GM20431 (cell line): ENCODE data around the gene GKN2.
"Not testable (repeated sequence)": the region's sequence is repeated elsewhere in the genome, so short reads cannot be mapped to it uniquely, and the experiment has no call there.

ENCODE experiments used
- in situ Hi-C: fragments of 300-500 bp; cut with MseI, MboI; formaldehyde crosslinking; loops from one replicate; pipeline ENCODE4 v1.15.0; 2020; ENCODE audit warnings: low sequenced_read_pairs; ENCODE audit not compliant: unreplicated experiment

GKN2 gene

DNA sequence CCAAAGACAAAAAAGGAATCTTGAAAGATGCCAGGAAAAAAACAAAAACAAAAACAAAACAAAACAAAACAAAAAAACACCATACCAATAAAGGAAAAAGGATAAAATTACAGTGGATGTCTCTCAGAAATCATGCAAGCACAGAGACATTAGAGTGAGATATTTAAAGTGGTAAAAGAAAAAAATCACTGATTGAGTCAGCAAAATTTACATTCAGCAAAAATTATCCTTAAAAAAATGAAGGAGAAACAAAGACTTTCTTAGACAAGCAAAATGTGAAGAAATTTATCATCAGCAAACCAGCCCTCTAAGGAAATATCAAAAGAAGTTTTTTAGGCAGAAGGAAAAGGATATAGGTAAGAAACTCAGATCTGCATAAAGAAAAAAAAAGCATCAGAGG lies 11.6 kb upstream of the GKN2 start:
- in situ Hi-C loops, result no loop called here

DNA sequence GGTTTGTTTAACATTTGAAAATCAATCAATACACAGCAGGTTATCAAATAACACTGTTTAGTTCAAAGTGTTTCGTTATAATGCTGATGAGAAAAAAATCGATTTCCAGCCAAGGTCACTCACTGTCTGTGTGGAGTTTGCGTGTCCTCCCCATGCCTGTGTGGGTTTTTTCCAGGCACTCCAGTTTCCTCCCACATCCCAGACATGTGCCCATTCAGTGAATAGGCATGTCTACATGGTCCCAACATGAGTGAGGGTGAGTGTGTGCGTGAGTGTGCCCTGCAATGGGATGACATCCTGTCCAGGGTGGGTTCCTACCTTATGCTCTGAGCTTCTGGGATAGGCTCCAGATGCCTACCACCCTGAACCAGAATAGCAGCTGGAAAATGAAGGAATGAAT lies 8.7 kb upstream of the GKN2 start:
- in situ Hi-C loops, result no loop called here

DNA sequence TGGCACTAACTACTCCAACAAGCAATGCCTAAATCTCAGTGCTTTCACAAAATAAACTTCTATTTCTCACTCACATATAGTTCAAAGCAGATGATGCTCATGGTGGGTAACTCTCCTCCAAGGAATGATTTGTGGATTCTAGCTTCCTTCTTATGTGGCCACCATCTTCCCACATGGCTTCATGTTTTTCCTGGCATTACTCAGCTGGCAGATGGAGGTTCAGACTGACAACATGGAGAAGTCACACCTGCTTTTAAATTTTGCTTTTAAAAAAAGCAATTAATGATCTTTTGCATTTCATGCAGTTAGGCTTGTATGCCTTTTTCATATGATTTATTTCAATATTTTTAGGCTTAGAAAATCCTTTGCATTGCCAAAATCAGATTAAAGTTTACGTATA lies 6.3 kb upstream of the GKN2 start:
- in situ Hi-C loops, result no loop called here

DNA sequence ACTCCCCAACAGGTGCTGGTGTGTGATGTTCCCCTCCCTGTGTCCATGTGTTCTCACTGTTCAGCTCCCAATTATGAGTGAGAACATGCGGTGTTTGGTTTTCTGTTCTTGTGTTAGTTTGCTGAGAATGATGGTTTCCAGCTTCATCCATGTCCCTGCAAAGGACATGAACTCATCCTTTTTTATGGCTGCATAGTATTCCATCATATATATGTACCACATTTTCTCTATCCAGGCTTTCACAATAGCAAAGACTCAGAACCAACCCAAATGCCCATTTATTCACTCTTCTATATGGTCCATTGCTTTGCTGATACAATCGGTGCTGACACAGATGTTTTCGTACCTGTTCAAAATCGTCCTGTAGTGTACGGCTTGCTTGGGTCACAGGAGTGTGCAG lies 2.7 kb upstream of the GKN2 start:
- in situ Hi-C loops, result not testable (repeated sequence)

DNA sequence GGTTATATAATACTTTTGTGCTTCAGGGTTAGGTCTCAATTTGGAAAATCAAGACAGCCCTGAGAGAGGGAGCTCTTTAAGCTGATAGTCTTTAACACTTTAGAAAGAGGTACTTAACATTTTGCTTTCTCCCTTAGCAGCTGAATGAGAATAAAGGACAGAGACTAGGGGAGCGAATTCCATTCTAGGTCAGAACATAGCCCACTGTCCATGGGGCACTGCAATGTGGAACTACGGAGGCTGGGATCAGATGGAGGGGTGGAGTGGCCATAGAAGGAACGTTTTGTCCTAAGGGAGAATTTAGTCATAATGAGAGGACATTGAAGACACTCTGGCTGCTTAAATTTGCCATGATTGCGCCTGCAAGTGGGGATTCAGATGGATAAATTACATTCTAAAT lies 794 bp downstream of the GKN2 start:
- in situ Hi-C loops, result no loop called here

DNA sequence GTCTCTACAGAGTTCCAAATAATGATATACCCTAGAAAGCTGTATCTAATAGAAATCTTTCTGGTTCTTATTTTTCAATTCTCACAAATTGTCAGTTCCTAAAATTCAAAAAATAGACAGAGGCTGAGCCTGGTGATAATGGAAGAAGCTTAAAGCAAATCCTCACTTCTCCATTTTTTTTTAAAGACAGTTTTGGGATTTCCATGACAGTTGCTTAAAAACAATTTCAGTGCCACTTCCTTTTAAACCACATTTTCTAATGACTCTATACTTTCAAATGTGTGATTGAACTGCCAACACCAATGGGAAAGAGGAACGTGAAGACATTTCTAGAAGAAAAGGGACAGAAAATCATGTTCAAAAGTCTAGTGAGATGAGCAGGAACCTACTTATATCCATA lies 4.0 kb downstream of the GKN2 start:
- in situ Hi-C loops, result no loop called here

DNA sequence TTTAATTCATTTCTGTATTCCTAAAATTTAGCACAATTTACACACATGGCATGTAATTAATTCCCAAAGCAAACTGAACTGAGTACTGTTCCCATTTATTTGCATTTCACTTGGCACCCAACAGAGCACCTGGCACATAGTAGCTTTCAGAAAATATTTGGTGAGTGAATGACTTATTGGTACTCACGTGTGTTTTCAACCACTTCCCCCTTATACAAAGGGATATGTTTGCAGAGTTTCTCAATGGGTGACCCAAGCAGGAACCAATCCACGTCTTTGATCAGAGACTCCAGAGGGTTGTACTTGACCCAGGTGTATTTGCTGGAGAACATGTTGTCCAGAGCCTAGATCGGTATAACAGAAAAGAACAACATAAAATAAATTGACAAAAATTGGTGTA lies 6.6 kb downstream of the GKN2 start:
- in situ Hi-C loops, result no loop called here

DNA sequence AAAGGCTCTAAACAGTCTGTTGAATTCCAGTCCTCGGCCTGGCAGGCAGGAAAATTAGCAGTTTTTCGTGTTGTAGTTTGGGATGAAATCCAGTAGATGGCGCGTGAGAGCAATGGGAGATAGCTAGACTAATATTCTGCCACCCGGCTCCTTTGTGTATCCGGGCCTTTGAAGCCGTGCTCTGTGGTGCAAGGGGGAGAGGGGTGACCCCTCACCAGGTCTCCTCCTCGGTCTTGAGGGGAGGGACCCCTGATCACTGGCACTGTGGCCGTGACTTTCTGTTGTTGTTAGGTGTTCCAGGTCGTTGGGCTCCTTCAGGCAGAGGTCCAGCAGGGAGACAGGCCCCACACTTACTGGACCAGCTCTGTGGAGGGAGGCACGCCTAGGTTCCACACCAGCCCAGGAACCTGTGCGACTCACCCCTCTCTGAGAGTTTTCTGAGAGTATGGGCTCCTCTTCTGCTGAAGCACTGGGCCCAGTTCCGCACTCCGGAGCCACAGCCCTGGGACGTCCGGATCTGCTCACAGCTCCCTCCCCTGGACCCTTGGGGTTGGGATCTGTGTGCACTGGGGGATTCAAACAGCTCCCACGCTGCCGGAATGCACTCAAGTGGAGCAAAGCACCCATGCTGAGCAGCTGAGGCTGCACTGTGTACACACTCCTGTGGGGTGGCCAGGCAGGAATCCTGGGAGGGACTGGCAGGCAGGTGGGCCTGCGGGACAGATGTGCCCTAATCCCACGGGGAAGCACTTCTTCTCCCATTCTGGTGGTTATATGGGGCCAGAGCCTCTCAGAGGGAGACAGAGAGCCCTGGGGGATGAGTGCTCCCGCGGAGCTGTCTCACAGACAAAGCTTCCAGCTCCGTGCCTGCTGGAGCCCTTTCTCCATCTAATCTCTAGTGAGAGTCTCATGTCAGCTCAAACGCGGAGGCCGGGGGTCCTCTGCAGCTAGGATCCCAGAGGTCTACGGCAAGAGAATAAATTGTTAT lies 8.8 kb downstream of the GKN2 start:
- in situ Hi-C loops, result no loop called here

DNA sequence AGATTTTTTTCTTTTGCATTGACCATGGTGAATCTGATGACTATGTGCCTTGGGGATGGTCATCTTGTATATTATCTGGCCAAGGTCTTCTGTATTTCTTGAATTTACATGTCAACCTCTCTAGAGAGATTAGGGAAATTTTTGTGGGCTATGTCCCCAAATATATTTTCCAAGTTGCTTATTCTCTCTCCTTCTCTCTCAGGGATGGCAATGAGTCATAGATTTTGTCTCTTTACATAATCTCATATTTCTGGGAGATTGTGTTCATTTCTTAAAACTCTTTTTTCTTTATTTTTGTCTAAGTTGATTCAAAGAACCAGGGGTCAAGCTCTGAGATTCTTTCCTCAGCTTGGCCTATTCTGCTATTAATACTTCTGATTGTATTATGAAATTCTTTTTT lies 9.9 kb downstream of the GKN2 start:
- in situ Hi-C loops, result no loop called here

DNA sequence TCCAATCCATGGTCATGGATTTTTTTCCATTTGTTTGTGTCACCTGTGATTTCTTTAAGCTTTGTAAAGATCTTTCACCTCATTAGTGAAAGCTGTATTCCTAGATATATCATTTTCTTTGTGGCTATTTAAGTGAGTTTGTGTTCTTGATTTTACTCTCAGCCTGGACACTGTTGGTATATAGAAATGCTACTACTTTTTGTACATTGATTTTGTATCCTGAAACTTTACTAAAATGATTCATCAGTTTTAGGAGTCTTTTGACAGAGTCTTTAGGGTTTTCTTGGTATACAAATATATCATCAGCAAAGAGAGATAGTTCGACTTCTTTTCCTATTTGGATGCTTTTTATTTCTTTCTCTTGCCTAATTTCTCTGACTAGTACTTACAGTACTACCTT lies 12.3 kb downstream of the GKN2 start:
- in situ Hi-C loops, result no loop called here

DNA sequence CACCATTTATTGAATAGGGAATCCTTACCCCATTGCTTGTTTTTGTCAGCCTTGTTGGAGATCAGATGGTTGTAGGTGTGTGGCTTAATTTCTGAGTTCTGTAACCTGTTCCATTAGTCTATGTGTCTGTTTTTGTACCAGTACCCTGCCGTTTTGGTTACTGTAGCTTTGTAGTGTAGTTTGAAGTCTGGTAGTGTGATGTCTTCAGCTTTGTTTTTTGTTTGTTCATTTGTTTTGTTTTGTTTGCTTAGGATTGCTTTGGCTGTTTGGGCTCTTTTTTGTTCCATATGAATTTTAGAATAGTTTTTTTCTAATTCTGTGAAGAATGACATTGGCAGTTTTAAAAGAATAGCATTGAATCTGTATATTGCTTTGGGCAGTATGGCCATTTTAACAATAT lies 12.7 kb downstream of the GKN2 start:
- in situ Hi-C loops, result no loop called here

DNA sequence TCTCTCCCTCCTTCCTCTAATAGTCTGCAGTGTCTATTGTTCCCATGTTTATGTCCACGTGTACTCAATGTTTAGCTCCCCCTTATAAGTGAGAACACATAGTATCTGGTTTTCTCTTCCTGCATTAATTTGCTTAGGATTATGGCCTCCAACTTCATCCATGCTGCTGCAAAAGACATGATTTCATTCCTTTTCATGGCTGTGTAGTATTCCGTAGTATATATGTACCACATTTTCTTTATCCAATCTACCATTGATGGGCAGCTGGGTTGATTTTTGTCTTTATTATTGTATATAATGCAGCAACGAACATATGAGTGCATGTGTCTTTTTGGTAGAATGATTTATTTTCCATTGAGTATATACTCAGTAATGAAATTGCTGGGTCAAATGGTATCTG lies 13.8 kb downstream of the GKN2 start:
- in situ Hi-C loops, result no loop called here

DNA sequence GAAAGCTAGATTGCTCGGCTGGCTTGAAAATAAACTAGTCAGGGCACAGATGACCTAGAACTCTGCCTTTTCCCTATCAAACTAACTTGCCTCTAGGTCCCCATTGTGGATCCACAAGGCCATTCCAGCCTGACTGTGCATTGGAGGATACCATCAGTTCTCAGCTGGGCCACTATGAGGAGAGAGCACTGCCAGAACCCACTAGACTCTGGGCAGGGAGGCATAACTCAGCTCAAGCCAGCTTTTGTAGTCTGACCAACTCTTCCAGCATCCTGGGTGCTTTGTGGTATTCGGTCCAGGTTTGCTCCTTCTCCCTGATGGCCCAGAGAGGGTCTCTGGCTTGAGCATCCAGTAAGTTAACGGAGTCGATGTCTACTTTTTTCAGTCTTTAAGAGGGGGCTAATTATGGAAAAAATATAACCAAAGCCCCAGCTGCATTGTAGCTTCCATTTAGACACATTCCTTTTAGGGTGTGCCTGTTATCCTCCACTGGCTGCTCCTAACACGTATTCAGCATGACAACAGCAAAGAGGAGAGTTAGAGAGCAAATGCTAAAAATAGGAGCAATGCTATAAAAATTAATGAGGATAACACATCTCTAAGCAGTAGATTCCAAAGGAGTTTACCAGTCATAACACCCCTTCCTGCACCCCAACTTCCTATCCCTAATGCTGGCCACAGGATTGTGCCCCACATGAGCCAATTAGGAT lies 15.2 kb downstream of the GKN2 start:
- in situ Hi-C loops, result no loop called here

DNA sequence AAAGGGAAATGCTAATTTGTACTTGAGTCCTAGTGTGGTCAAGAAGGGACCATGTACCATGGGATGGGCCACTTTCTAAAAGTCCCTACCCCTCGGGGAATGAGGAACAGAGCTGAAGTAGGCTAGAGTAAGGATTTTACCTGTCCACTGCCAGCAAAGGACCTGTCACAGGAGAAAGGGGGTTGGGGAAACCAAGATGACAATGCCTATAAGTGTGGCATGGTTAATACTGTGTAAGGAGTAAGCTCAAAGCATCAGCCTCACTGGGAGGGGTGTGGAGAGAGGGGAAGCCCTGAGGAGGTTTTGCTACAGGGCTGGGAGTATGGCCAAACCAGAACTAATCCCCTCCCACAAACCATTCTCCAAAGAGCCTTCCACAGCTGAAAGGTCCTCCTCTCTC lies 15.8 kb downstream of the GKN2 start:
- in situ Hi-C loops, result no loop called here

DNA sequence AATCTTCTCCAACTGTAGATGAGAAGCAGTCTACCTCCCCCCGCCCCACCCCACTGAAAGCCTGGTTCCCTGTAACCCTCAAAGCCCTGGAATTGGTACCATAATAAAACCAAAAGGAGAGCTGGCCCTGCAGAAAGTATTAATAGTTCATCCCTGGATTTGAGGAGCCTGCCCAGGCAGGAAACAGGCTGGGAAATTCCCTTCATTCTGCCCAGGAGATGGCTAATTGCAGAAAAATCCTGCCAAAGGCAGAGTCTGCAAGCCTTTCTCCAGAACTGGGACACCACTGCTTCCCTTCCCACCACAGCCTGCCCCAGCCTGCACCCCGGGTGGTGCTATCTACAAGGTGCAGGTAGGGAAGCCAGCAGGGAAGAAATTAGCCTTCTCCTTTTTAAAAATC lies 16.3 kb downstream of the GKN2 start:
- in situ Hi-C loops, result no loop called here

DNA sequence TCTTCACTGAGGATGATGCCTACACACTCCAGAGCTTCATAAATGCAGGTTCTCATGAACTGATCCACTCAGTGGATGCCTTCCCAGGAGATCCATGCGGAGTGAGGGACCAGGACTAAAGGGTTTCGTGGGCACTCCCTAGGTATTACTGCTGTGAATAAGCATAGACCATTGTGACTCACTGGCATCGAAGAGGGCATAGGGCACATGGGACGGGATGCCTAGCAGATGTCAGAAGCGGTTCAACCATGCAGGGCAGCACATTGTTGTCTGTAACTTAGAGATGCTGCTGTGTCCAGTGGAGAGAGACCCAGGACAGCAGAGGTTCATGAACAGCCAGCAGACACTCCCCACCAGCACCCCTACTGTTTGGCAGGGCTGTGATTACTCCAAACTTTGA lies 17.2 kb downstream of the GKN2 start:
- in situ Hi-C loops, result no loop called here

DNA sequence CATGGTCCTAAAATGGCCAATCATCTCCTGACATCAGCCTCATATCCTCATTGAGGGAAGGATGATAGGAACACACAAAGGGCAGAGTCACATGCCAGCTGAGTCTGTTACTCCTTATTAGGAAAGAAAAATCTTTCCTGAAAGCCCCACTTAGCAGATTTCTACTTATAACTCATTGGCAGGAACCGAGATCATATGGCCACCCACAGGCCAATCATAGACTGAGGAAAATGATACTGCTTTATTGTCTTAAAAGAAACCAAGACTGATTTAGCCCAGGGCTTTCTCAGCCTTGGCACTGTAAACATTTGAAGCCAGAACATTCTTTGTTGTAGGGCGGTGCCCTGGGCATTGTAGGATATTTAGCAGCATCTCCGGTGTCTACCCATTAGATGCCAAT lies 18.7 kb downstream of the GKN2 start:
- in situ Hi-C loops, result no loop called here

DNA sequence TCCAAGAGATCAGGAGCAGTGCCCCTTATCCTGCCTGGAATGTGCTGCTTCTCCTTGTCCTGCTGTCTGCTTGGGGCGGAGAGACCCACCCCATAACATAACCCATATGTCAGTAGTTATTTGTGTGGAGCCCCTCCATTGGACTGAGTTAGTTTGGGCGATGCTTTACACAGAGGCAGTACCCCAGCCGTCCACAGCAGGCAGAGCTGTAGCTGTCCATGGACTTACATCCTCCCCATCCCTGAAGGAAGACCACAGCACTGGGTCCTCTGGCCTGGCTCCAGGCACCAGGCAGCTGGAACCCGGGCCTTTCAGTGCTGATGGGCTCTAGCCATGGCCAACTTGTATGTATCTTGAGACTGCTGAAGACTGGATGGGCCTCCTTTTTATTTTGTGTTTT lies 20.3 kb downstream of the GKN2 start:
- in situ Hi-C loops, result no loop called here

DNA sequence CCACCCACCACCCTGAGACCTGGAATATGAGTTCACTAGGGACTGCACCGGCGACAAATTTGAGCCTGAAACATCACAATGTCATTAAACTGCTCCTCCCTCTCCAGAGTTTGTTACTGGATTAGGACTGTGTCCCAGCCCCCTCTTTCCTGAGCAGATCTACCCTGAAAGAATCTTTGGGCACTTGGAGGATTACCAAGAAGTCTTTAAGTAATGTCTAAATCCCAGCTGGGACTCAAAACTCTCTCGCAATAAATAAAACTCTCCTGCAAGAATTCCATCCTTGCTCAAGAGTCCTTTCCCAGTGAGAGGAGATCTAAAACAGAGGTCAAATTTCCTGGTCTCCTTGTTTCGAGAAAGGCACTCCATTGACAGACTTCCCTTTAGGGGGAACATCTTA lies 20.9 kb downstream of the GKN2 start:
- in situ Hi-C loops, result no loop called here

DNA sequence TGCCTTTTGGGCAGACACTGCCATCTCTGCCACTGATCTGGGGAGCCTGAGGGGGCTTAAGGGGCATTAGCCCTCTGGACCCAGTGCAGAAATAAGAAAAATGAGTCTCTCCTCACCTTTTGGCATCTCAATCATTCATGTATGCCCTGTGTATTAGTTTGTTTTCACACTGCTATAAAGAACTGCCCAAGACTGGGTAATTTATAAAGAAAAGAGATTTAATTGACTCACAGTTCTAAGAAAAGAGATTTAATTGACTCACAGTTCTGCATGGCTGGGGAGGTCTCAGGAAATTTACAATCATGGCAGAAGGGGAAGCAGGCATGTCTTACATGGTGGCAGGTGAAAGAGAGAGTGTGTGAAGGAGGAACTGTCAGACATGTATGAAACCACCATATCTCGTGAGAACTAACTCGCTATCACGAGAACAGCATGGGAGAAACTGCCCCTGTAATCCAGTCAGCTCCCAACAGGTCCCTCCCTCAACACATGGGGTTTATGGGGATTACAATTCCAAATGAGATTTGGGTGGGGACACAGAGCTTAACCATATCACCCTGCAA lies 21.5 kb downstream of the GKN2 start:
- in situ Hi-C loops, result no loop called here

DNA sequence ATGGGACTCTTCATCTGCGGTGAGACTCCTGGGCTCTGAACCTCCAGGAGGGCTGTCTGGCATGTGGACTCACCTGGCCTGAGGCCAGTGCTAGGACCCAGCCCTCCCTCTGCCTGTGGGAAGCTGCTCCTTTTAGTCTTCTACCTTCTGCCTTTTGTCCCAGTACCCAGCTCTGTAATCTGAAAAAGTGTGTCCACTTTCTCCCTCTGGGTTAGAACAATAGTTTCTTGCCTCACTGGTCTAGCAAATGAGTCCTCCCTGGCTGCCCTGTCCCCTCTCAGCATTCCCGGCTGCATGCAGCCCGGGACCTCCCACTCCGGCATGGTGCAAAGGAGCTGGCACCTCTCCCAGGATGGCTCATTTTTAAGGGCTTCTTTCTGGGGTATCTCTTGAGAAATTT lies 25.9 kb downstream of the GKN2 start:
- in situ Hi-C loops, result no loop called here
